HG03060 (cell line): ENCODE measurements around the gene SAMD14.
A peak's percentile ranks its signal among the peaks of the same experiment; 100 is the strongest.

Experiments
- ATAC-seq: cut with Tn5 transposase; IDR thresholded peaks from one replicate; pipeline ENCODE4 v1.9.1; 2021; ENCODE audit warnings: low read depth, moderate number of reproducible peaks; ENCODE audit not compliant: unreplicated experiment

Gene SAMD14

GRCh38 chr17:50129728-50130558, at the start of gene SAMD14:
Gene SAMD14 (minus strand): TSS chr17:50130160. CDS start chr17:50124959, 5,201 bp downstream.
- no peak for ATAC-seq

GRCh38 chr17:50177983-50178834, 48.2 kb upstream of the SAMD14 start:
- ATAC-seq: no peak

- no peak for ATAC-seq
These were observed 47.5 kb upstream of the SAMD14 start for GRCh38 chr17:50177476-50177875.

GRCh38 chr17:50176559-50177357, 46.8 kb upstream of the SAMD14 start:
- no peak for ATAC-seq

GRCh38 chr17:50175035-50175807, 45.3 kb upstream of the SAMD14 start:
- no peak for ATAC-seq

GRCh38 chr17:50174444-50174843, 44.5 kb upstream of the SAMD14 start:
- ATAC-seq: no peak

- ATAC-seq: no peak
These were observed 43.5 kb upstream of the SAMD14 start for GRCh38 chr17:50173335-50173941.

GRCh38 chr17:50172936-50173334, 43.0 kb upstream of the SAMD14 start:
- no peak for ATAC-seq

GRCh38 chr17:50172130-50172529, 42.2 kb upstream of the SAMD14 start:
- no peak for ATAC-seq

- no peak for ATAC-seq
These were observed 41.6 kb upstream of the SAMD14 start for GRCh38 chr17:50171371-50172071.

GRCh38 chr17:50170662-50171370, 40.9 kb upstream of the SAMD14 start:
- peak; percentile 73 for ATAC-seq

GRCh38 chr17:50169881-50170459, 40.0 kb upstream of the SAMD14 start:
- no peak for ATAC-seq

- ATAC-seq: no peak
These were observed 39.3 kb upstream of the SAMD14 start for GRCh38 chr17:50169121-50169764.

GRCh38 chr17:50168319-50168718, 38.4 kb upstream of the SAMD14 start:
- ATAC-seq: no peak

- no peak for ATAC-seq
These were observed 37.4 kb upstream of the SAMD14 start for GRCh38 chr17:50167371-50167770.

- no peak for ATAC-seq
These were observed 36.7 kb upstream of the SAMD14 start for GRCh38 chr17:50166518-50167181.
